Breast epithelium (tissue), 3 donors: ENCODE data around the gene BCL2L14.

Experiments used
- CTCF ChIP-seq, 3 donors: fragments of 450-650 bp; IDR thresholded peaks; one replicate each; pipeline ENCODE4 v1.5.1; 2016 to 2017; ENCODE audit warnings: antibody characterized with exemption in 3 of 3, mild to moderate bottlenecking in 3 of 3, moderate library complexity in 3 of 3
- POLR2A ChIP-seq: fragments of 450-650 bp; IDR thresholded peaks from one replicate; pipeline ENCODE4 v1.6.1; 2016; ENCODE audit warnings: antibody characterized with exemption, mild to moderate bottlenecking, moderate library complexity

- TF ChIP-seq CTCF (IDR thresholded peaks at IDR 0.05) = no peak
- no peak for TF ChIP-seq POLR2A
Observed at GRCh38 chr12:12094481-12094880, 23.7 kb downstream of the BCL2L14 start.
